Measurements from ENCODE around the gene EML3.
A peak's percentile ranks its signal among the peaks of the same experiment; 100 is the strongest.
"Not testable (repeated sequence)": the region's sequence is repeated elsewhere in the genome, so short reads cannot be mapped to it uniquely, and the experiment has no call there.

Gene EML3

DNA sequence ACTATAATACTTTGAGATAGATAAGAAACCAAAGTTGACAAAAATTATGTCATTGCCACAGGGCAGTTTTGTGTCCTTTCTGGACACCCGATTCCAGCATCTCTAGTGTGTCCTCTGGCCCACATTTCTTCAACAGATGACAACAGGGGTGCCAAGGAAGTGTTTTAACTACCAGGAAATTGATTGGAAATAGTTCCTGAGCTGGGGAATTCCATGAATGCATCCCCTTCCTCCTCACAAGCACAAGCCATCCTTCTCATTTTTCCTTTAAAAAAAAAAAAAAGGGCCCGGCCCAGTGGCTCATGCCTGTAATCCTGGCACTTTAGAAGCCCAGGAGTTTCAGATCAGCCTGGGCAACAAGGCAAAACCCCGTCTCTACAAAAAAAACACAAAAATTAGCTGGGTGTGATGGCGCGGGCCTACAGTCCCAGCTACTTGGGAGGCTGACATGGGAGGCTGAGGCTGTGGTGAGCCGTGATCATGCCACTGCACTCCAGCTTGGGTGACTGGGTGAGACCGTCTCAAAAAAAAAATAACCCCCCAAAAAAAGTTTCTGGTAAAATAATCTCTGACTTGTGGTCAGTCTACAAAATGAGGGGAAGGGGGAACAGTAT lies 10.0 kb upstream of the EML3 start:
- Histone ChIP-seq H3K36me3 (ENCODE audit: insufficient read depth, low read length) (peaks cover 24% of the 10 kb centered on the region), H3K27ac (peak overlapping the region; percentile 92), H3K9ac (ENCODE audit: insufficient read length) (no peak overlapping the region), H3K4me3 (peak overlapping the region; percentile 83), H3K9me3 (ENCODE audit: low read depth, low read length) (no peaks in the 10 kb centered on the region)
- no peak for TF ChIP-seq POLR2AphosphoS5 (IDR thresholded peaks at IDR 0.05; ENCODE audit: borderline replicate concordance, low read depth, low read length)
- no peak for TF ChIP-seq FOXP2 (optimal IDR thresholded peaks at IDR 0.05; ENCODE audit: control extremely low read depth, extremely low read length, insufficient read depth)
- no peak for TF ChIP-seq EZH2 (IDR thresholded peaks at IDR 0.05)
- DNase-seq (ENCODE audit: low read depth, low spot score), result no peak

DNA sequence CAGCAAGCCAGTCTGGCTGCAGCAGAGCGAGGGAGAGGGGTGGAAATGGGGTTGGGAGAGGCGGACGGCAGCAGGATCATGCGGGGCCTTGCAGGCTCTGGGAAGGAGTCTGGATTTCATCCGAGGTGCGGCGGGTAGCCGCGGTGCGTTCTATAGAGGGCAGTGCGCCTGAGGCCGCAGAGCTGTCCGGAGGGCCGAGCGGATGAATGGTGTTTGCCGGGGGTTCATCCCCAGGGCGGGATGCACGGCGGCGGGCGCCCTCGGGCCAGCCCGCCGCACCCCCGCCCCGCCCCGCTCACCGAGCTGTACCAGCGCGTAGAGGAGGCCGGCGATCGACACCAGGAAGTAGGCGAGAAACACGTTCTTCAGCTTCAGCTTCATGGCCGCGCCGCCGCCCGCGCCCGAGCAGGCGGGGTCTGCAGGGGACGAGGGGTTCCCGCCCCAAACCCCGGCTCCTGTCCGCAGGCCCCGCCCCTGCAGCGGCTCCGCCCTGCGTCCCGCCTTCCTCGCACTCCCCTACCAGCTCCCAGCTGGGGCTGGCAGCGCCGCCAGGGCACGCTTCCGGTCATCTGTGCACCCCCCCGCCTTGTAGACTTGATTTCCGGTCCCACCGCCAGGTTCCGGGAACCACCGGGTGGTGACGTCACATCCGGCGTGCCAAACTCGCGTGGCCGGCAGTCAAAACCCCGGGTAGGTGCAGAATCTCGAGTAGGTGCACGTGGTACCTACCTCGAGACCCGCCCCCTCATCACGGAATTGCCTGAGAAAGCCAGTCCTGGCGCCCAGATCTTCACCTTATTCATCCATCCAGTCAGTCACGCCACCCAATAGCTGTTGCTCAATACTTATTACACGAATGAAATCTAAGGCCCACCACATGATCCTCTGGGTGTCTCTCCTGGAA lies 9.2 kb upstream of the EML3 start, which contains the start of gene B3GAT3:
TSS of gene B3GAT3 (minus strand) at position 420 of the 904 bp plus-strand sequence. CDS start at position 381, 39 bp downstream.
- Histone ChIP-seq H3K9me3 (ENCODE audit: low read depth, low read length) (no peaks in the 10 kb centered on the region), H3K9ac (ENCODE audit: insufficient read length) (peak within 1 kb of the TSS; percentile 79), H3K27ac (peak within 1 kb of the TSS; percentile 92), H3K36me3 (ENCODE audit: insufficient read depth, low read length) (peaks cover 19% of the 10 kb centered on the region), H3K4me3 (peak within 1 kb of the TSS; percentile 83)
- no peak for DNase-seq (ENCODE audit: low read depth, low spot score)
- TF ChIP-seq EZH2 (IDR thresholded peaks at IDR 0.05), result no peak
- peak; percentile 70 for TF ChIP-seq POLR2AphosphoS5 (IDR thresholded peaks at IDR 0.05; ENCODE audit: borderline replicate concordance, low read depth, low read length)
- TF ChIP-seq FOXP2 (optimal IDR thresholded peaks at IDR 0.05; ENCODE audit: control extremely low read depth, extremely low read length, insufficient read depth), result no peak

DNA sequence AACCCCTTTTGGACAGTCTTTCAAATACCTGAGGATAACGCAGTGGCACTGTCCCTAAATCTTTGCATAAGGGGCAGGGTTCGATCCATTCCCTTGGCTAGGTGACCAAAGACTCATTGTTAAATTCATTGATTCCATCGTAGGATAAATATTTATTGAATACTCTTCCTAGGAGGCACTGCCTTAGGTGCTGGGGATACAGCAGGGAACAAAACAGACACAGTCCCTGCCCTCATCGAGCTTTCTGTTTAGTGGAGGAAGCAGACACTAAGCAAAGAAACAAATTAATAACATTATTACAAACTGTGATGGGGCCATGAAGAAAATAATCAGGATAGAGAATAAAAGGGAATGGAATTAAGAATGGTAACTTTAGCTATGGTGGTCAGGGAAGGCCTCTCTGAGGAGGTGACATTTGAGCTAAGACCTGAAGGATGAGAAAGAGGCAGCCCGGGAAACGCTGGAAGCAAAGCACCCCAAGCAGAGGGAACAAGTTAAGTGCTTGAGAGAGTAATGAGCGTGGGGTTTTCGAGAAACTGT lies 8.5 kb upstream of the EML3 start:
- peak overlapping the region; percentile 92 for H3K27ac ChIP-seq
- DNase-seq (ENCODE audit: low read depth, low spot score), result no peak
- peaks cover 12% of the 10 kb centered on the region for H3K36me3 ChIP-seq (ENCODE audit: insufficient read depth, low read length)
- peak overlapping the region; percentile 79 for H3K9ac ChIP-seq (ENCODE audit: insufficient read length)
- H3K9me3 ChIP-seq (ENCODE audit: low read depth, low read length), result no peaks in the 10 kb centered on the region
- TF ChIP-seq FOXP2 (optimal IDR thresholded peaks at IDR 0.05; ENCODE audit: control extremely low read depth, extremely low read length, insufficient read depth) (no peak), EZH2 (IDR thresholded peaks at IDR 0.05) (no peak), POLR2AphosphoS5 (IDR thresholded peaks at IDR 0.05; ENCODE audit: borderline replicate concordance, low read depth, low read length) (no peak)
- H3K4me3 ChIP-seq, result peak overlapping the region; percentile 83

DNA sequence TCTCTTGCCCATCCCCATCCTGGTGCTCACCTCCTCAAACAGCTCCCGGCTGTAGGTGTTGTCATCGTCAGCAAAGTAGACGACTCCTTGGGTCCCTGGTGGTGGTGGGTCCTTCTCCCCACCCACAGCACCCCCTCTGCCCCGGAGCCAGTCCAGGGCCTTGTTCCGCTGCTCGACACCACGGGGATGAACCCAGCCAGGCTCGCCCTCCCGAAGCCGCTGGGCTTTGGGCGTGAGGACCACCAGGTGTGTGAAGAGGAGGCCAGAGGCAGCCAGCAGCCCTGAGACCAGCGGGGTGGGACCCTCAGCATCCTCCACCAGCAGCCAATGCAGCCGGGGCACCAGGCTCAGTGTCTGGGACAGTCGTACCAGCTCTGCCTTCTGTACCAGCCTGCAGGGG lies 4.4 kb upstream of the EML3 start:
- not testable (repeated sequence) for H3K36me3 ChIP-seq (ENCODE audit: insufficient read depth, low read length); H3K4me3 ChIP-seq; H3K9me3 ChIP-seq (ENCODE audit: low read depth, low read length); DNase-seq (ENCODE audit: low read depth, low spot score); H3K27ac ChIP-seq; H3K9ac ChIP-seq (ENCODE audit: insufficient read length)

- Histone ChIP-seq H3K9me3 (ENCODE audit: low read depth, low read length) (no peaks in the 10 kb centered on the region), H3K9ac (ENCODE audit: insufficient read length) (no peak overlapping the region), H3K27ac (no peak overlapping the region), H3K36me3 (ENCODE audit: insufficient read depth, low read length) (no peaks in the 10 kb centered on the region; the same call in 1 of the 2 replicates), H3K4me3 (no peak overlapping the region)
- TF ChIP-seq FOXP2 (optimal IDR thresholded peaks at IDR 0.05; ENCODE audit: control extremely low read depth, extremely low read length, insufficient read depth), result no peak
- TF ChIP-seq POLR2AphosphoS5 (IDR thresholded peaks at IDR 0.05; ENCODE audit: borderline replicate concordance, low read depth, low read length), result no peak
- no peak for TF ChIP-seq EZH2 (IDR thresholded peaks at IDR 0.05)
- no peak for DNase-seq (ENCODE audit: low read depth, low spot score)
Observed at GRCh38 chr11:62615521-62615920, 2.9 kb upstream of the EML3 start.

DNA sequence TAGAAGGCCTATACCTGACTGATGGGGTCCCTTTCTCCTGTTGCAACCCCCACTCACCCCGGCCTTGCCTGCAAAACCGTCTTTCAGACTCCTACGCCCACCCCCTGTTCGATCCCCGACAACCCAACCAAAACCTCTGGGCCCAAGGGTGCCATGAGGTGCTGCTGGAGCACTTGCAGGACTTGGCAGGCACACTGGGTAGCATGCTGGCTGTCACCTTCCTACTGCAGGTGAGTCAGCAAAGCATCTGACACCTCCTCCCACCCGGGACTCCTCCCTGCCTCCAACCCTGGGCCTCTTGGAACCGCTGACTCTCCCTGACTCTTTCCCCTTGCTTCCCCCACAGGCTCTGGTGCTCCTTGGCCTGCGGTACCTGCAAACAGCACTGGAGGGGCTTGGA lies 1.7 kb upstream of the EML3 start:
- Histone ChIP-seq H3K9ac (ENCODE audit: insufficient read length) (no peak overlapping the region), H3K4me3 (no peak overlapping the region), H3K27ac (peak overlapping the region; percentile 66), H3K36me3 (ENCODE audit: insufficient read depth, low read length) (no peaks in the 10 kb centered on the region; the same call in 1 of the 2 replicates), H3K9me3 (ENCODE audit: low read depth, low read length) (no peaks in the 10 kb centered on the region)
- no peak for DNase-seq (ENCODE audit: low read depth, low spot score)
- no peak for TF ChIP-seq POLR2AphosphoS5 (IDR thresholded peaks at IDR 0.05; ENCODE audit: borderline replicate concordance, low read depth, low read length)
- no peak for TF ChIP-seq FOXP2 (optimal IDR thresholded peaks at IDR 0.05; ENCODE audit: control extremely low read depth, extremely low read length, insufficient read depth)
- no peak for TF ChIP-seq EZH2 (IDR thresholded peaks at IDR 0.05)

DNA sequence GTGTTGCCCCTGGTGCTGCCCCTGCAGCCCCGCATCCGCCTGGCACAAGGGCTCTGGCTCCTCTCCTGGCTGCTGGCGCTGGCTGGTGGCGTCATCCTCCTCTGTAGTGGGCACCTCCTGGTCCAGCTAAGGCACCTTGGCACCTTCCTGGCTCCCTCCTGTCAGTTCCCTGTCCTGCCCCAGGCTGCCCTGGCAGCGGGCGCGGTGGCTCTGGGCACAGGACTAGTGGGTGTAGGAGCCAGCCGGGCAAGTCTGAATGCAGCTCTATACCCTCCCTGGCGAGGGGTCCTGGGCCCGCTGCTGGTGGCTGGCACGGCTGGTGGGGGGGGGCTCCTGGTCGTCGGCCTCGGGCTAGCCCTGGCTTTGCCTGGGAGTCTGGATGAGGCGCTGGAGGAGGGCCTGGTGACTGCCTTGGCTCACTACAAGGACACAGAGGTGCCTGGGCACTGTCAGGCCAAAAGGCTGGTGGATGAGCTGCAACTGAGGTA lies 760 bp upstream of the EML3 start:
- Histone ChIP-seq H3K36me3 (ENCODE audit: insufficient read depth, low read length) (no peaks in the 10 kb centered on the region; the same call in 1 of the 2 replicates), H3K4me3 (no peak overlapping the region), H3K9ac (ENCODE audit: insufficient read length) (no peak overlapping the region), H3K27ac (peak overlapping the region; percentile 66), H3K9me3 (ENCODE audit: low read depth, low read length) (no peaks in the 10 kb centered on the region)
- TF ChIP-seq POLR2AphosphoS5 (IDR thresholded peaks at IDR 0.05; ENCODE audit: borderline replicate concordance, low read depth, low read length), result no peak
- no peak for TF ChIP-seq EZH2 (IDR thresholded peaks at IDR 0.05)
- TF ChIP-seq FOXP2 (optimal IDR thresholded peaks at IDR 0.05; ENCODE audit: control extremely low read depth, extremely low read length, insufficient read depth), result no peak
- no peak for DNase-seq (ENCODE audit: low read depth, low spot score)

DNA sequence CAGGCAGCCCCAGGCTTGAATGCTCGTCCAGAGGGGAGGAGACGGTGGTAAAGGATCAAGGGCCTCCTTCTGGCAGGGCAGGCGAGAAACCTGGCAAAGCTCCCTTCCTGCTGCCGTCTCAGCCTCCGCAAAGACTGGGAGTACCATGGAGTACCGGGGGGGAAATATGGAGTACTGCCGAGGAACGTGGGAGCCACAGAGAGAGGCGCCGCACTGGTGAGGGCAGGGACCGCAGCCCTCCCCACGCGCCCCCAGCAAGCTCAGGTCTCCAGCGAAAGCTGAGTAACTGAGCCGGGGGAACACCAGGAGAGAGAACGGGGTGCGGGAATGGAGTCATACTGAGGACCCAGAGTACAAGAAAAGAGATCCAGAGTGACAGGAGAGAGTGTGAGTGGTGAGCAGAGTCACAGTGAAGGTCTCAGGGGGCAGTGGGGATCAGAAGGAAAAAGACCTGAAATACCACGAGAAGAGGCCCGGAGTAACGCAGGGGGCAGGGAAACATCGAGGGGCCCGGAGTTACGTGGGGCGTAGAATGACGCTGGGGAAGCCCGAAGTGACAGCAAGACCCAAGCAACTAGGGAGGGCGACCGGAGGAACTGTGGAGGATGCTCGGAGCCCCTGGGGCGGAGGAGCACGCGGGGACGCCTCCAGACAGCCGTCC lies 740 bp downstream of the EML3 start:
- H3K27ac ChIP-seq, result peak overlapping the region; percentile 38
- TF ChIP-seq FOXP2 (optimal IDR thresholded peaks at IDR 0.05; ENCODE audit: control extremely low read depth, extremely low read length, insufficient read depth) (peak; percentile 7), EZH2 (IDR thresholded peaks at IDR 0.05) (no peak), POLR2AphosphoS5 (IDR thresholded peaks at IDR 0.05; ENCODE audit: borderline replicate concordance, low read depth, low read length) (no peak)
- DNase-seq (ENCODE audit: low read depth, low spot score), result no peak
- H3K36me3 ChIP-seq (ENCODE audit: insufficient read depth, low read length), result no peaks in the 10 kb centered on the region; the same call in 1 of the 2 replicates
- H3K9me3 ChIP-seq (ENCODE audit: low read depth, low read length), result no peaks in the 10 kb centered on the region
- H3K9ac ChIP-seq (ENCODE audit: insufficient read length), result peak overlapping the region; percentile 71
- peak overlapping the region; percentile 91 for H3K4me3 ChIP-seq
